ENCODE measurements around the gene AFP.

Gene AFP

GRCh38 chr4:73439445-73439844, 3.4 kb downstream of the AFP start:
- no peak for FAIRE-seq

- no peak for FAIRE-seq
These were observed 4.0 kb downstream of the AFP start for GRCh38 chr4:73439991-73440390.

GRCh38 chr4:73440653-73441052, 4.6 kb downstream of the AFP start:
- no peak for FAIRE-seq

- no peak for FAIRE-seq
These were observed 6.3 kb downstream of the AFP start for GRCh38 chr4:73442275-73442674.

- no peak for FAIRE-seq
These were observed 7.2 kb downstream of the AFP start for GRCh38 chr4:73443224-73443623.

GRCh38 chr4:73445383-73446335, 9.6 kb downstream of the AFP start:
- FAIRE-seq, result no peak

GRCh38 chr4:73446336-73446938, 10.4 kb downstream of the AFP start:
- FAIRE-seq, result no peak

GRCh38 chr4:73447671-73448070, 11.7 kb downstream of the AFP start:
- no peak for FAIRE-seq

GRCh38 chr4:73448448-73449203, 12.6 kb downstream of the AFP start:
- no peak for FAIRE-seq

GRCh38 chr4:73450398-73451004, 14.5 kb downstream of the AFP start:
- FAIRE-seq, result no peak

GRCh38 chr4:73451404-73451803, 15.4 kb downstream of the AFP start:
- no peak for FAIRE-seq

- no peak for FAIRE-seq
These were observed 16.1 kb downstream of the AFP start for GRCh38 chr4:73451981-73452747.

- FAIRE-seq, result no peak
These were observed 17.1 kb downstream of the AFP start for GRCh38 chr4:73452953-73453700.

GRCh38 chr4:73453701-73454005, 17.6 kb downstream of the AFP start:
- no peak for FAIRE-seq

GRCh38 chr4:73454920-73455319, 18.9 kb downstream of the AFP start:
- FAIRE-seq, result no peak

- FAIRE-seq, result no peak
These were observed 20.4 kb downstream of the AFP start for GRCh38 chr4:73456177-73457022.

GRCh38 chr4:73458184-73459047, 22.4 kb downstream of the AFP start:
- no peak for FAIRE-seq

- no peak for FAIRE-seq
These were observed 23.0 kb downstream of the AFP start for GRCh38 chr4:73459048-73459421.

GRCh38 chr4:73460913-73461522, 25.0 kb downstream of the AFP start:
- FAIRE-seq, result no peak
